BJ (cell line): ENCODE data around the gene RFLNA. TPM values are rescaled to one million over a fixed set of nuclear protein-coding genes. Genes with fewer than 3 reads are reported as not detected.
"Not testable (repeated sequence)": the region's sequence is repeated elsewhere in the genome, so short reads cannot be mapped to it uniquely, and the experiment has no call there.

Source experiments
- CTCF ChIA-PET: fragments of 350-600 bp; formaldehyde crosslinking; extraction: SDS; loops from one replicate; lab custom pipeline; 2021; ENCODE audit warnings: antibody characterized with exemption, inconsistent platforms; lab: Yijun Ruan, JAX
- POLR2A ChIA-PET: fragments of 300-600 bp; sonication (Branson Sonifier 250); formaldehyde crosslinking; extraction: SDS; loops from one replicate; lab custom pipeline; 2021; ENCODE audit warnings: antibody characterized with exemption; lab: Charles Lee
- DNase-seq: peaks from one replicate; pipeline ENCODE4 v3.0.0-alpha.2; 2011; ENCODE audit warnings: low read depth
- H3K27me3 ChIP-seq: 2 replicates; pipeline ENCODE4 v1.6.0; 2011; ENCODE audit warnings: low read length; ENCODE audit not compliant: control insufficient read depth, insufficient read depth
- H3K36me3 ChIP-seq: 2 replicates; pipeline ENCODE4 v1.5.1; 2011; ENCODE audit warnings: low read length; ENCODE audit not compliant: control insufficient read depth, insufficient read depth
- H3K4me3 ChIP-seq: 2 replicates; pipeline ENCODE4 v1.5.1; 2011; ENCODE audit warnings: low read depth, mild to moderate bottlenecking, control low read depth, low read length
- polyA plus RNA-seq: library from polyadenylated mRNA; depleted of rRNA; stranded (reverse); fragments of >200 nt; gene quantifications from 2 replicates; pipeline ENCODE4 v1.2.3, GENCODE V29; 2011
- TF ChIP-seq, protein P1 (sequence below): IDR thresholded peaks from 2 replicates; pipeline ENCODE4 v1.5.1; 2011; ENCODE audit warnings: low read depth, mild to moderate bottlenecking, control low read depth, inconsistent platforms, low read length, moderate library complexity; ENCODE audit not compliant: insufficient read depth

The RFLNA gene
- polyA plus RNA-seq, 1 experiment: not detected

GRCh38 chr12:124321040-124321481 is 26.2 kb downstream of the RFLNA start:
- Histone ChIP-seq H3K4me3 (no peak overlapping the region), H3K36me3 (peaks cover 21% of the 10 kb centered on the region), H3K27me3 (no peaks in the 10 kb centered on the region; the same call in 1 of the 2 replicates)
- no peak for DNase-seq
- TF ChIP-seq, protein P1, sequence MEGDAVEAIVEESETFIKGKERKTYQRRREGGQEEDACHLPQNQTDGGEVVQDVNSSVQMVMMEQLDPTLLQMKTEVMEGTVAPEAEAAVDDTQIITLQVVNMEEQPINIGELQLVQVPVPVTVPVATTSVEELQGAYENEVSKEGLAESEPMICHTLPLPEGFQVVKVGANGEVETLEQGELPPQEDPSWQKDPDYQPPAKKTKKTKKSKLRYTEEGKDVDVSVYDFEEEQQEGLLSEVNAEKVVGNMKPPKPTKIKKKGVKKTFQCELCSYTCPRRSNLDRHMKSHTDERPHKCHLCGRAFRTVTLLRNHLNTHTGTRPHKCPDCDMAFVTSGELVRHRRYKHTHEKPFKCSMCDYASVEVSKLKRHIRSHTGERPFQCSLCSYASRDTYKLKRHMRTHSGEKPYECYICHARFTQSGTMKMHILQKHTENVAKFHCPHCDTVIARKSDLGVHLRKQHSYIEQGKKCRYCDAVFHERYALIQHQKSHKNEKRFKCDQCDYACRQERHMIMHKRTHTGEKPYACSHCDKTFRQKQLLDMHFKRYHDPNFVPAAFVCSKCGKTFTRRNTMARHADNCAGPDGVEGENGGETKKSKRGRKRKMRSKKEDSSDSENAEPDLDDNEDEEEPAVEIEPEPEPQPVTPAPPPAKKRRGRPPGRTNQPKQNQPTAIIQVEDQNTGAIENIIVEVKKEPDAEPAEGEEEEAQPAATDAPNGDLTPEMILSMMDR: peak; percentile 96
- ChIA-PET POLR2A (no interaction called here), CTCF (interaction anchor here (0.6 to 3.0 kb wide), 14 partner anchors 9 to 448 kb away, joined by 3 to 57 read pairs (median 4); no protein-coding TSS in a partner anchor)

GRCh38 chr12:124321556-124322270 is 26.8 kb downstream of the RFLNA start:
- ChIA-PET POLR2A (interaction anchor here (0.5 kb wide), 1 partner anchor 250 kb away, joined by 3 read pairs; no protein-coding TSS in a partner anchor), CTCF (interaction anchor here (0.6 to 3.0 kb wide), 16 partner anchors 8 to 450 kb away, joined by 3 to 57 read pairs (median 4); no protein-coding TSS in a partner anchor)
- Histone ChIP-seq H3K36me3 (peaks cover 23% of the 10 kb centered on the region), H3K4me3 (no peak overlapping the region), H3K27me3 (no peaks in the 10 kb centered on the region; the same call in 1 of the 2 replicates)
- DNase-seq: no peak
- TF ChIP-seq, protein P1: no peak

GRCh38 chr12:124322271-124322998 is 27.5 kb downstream of the RFLNA start:
- Histone ChIP-seq H3K27me3 (no peaks in the 10 kb centered on the region), H3K4me3 (no peak overlapping the region), H3K36me3 (peaks cover 26% of the 10 kb centered on the region)
- POLR2A ChIA-PET: interaction anchor here (0.5 kb wide), 1 partner anchor 249 kb away, joined by 3 read pairs; no protein-coding TSS in a partner anchor
- no peak for DNase-seq
- TF ChIP-seq, protein P1: no peak
- CTCF ChIA-PET: interaction anchor here (0.9 to 3.0 kb wide), 13 partner anchors 7 to 450 kb away, joined by 3 to 57 read pairs (median 5); no protein-coding TSS in a partner anchor

- POLR2A ChIA-PET, DNase-seq, H3K4me3 ChIP-seq, H3K27me3 ChIP-seq: not testable (repeated sequence)
- CTCF ChIA-PET: interaction anchor here (1.6 to 3.0 kb wide), 3 partner anchors 269 to 449 kb away, joined by 5 to 57 read pairs (median 16); no protein-coding TSS in a partner anchor
- H3K36me3 ChIP-seq: peaks cover 29% of the 10 kb centered on the region
Observed at GRCh38 chr12:124322999-124323328, 28.1 kb downstream of the RFLNA start.

DNA sequence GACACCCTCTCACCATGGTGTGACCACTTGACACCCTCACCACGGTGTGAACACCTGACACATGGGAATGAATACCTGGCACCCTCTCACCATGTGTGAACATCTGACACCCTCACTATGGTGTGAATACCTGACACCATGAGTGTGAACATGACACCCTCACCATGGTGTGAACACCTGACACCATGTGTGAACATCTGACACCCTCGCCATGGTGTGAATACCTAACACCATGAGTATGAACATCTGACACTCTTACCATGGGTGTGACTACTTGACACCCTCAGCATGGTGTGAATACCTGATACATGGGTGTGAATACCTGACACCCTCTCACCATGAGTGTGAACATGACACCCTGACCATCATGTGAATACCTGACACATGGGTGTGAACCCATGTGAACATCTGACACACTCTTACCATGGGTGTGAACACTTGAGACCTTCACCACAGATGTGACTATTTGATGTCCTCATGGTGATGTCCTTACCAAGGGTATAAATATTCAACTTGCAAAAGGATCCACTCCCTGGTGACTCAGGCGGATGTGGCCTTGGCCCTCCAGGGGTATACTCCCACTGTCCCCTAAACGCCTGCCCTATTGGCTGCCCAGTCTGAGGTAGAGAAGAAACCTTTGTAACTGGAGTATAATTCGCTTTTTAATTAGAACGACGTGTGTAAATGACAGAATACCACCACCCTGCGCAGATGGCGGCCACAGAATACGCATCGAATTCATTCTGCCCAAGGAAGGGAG is 29.1 kb downstream of the RFLNA start:
- TF ChIP-seq, protein P1: no peak
- ChIA-PET CTCF (no interaction called here), POLR2A (no interaction called here)
- H3K36me3 ChIP-seq: peaks cover 36% of the 10 kb centered on the region
- no peak for DNase-seq
- no peaks in the 10 kb centered on the region for H3K27me3 ChIP-seq
- no peak overlapping the region for H3K4me3 ChIP-seq
